H9 (cell line): Measurements from ENCODE around the gene CDH13. TPM values are rescaled to one million over a fixed set of nuclear protein-coding genes. Genes with fewer than 3 reads are reported as not detected.

ENCODE experiments used
- DNase-seq: peaks from one replicate; pipeline ENCODE4 v3.0.0-alpha.2; 2017
- H2AFZ ChIP-seq: one replicate; pipeline ENCODE4 v1.6.1; 2013; ENCODE audit warnings: mild to moderate bottlenecking, low read length, control low read depth, moderate library complexity
- H2AK5ac ChIP-seq: 2 replicates; pipeline ENCODE4 v1.6.1; 2013; ENCODE audit warnings: low read length, control low read depth, mixed read lengths; ENCODE audit not compliant: insufficient read length
- H2BK120ac ChIP-seq: one replicate; pipeline ENCODE4 v1.6.1; 2013; ENCODE audit warnings: low read depth, mild to moderate bottlenecking, low read length, control low read depth, inconsistent platforms; ENCODE audit not compliant: poor library complexity, severe bottlenecking
- H2BK12ac ChIP-seq: 2 replicates; pipeline ENCODE4 v1.6.1; 2013; ENCODE audit warnings: low read length, control low read depth, mixed read lengths, low read depth; ENCODE audit not compliant: insufficient read length
- H2BK15ac ChIP-seq: 2 replicates; pipeline ENCODE4 v1.6.1; 2013; ENCODE audit warnings: low read depth, low read length, control low read depth
- H2BK20ac ChIP-seq: one replicate; pipeline ENCODE4 v1.6.1; 2013; ENCODE audit warnings: low read depth, mild to moderate bottlenecking, low read length, control low read depth, inconsistent platforms; ENCODE audit not compliant: poor library complexity, severe bottlenecking
- H2BK5ac ChIP-seq: 2 replicates; pipeline ENCODE4 v1.6.1; 2013; ENCODE audit warnings: low read length, control low read depth, mixed read lengths; ENCODE audit not compliant: insufficient read length
- H3K14ac ChIP-seq: 2 replicates; pipeline ENCODE4 v1.6.1; 2013; ENCODE audit warnings: low read length, control low read depth; ENCODE audit not compliant: insufficient read depth
- H3K18ac ChIP-seq: 2 replicates; pipeline ENCODE4 v1.6.1; 2013; ENCODE audit warnings: low read depth, mild to moderate bottlenecking, mixed read lengths, low read length, control low read depth; ENCODE audit not compliant: insufficient read length
- H3K23ac ChIP-seq: 2 replicates; pipeline ENCODE4 v1.6.1; 2013; ENCODE audit warnings: low read length, control low read depth, mixed read lengths, low read depth; ENCODE audit not compliant: insufficient read length
- H3K23me2 ChIP-seq: 2 replicates; pipeline ENCODE4 v1.6.1; 2013; ENCODE audit warnings: low read depth, mild to moderate bottlenecking, mixed read lengths, low read length, control low read depth; ENCODE audit not compliant: insufficient read length, poor library complexity, severe bottlenecking
- H3K27ac ChIP-seq: 2 replicates; pipeline ENCODE4 v1.5.1; 2013; ENCODE audit warnings: low read length, control low read depth, mixed read lengths, low read depth; ENCODE audit not compliant: insufficient read length
- H3K27me3 ChIP-seq: 2 replicates; pipeline ENCODE4 v1.6.1; 2013; ENCODE audit warnings: low read length, control low read depth, inconsistent platforms; ENCODE audit not compliant: insufficient read depth
- H3K4ac ChIP-seq: 2 replicates; pipeline ENCODE4 v1.6.1; 2013; ENCODE audit warnings: low read depth, mild to moderate bottlenecking, control low read depth, inconsistent platforms, low read length, moderate library complexity
- H3K4me1 ChIP-seq: 2 replicates; pipeline ENCODE4 v1.6.1; 2013; ENCODE audit warnings: low read length, control low read depth, inconsistent platforms; ENCODE audit not compliant: insufficient read depth
- H3K4me2 ChIP-seq: 2 replicates; pipeline ENCODE4 v1.6.1; 2013; ENCODE audit warnings: low read length, control low read depth, mixed read lengths; ENCODE audit not compliant: insufficient read length, insufficient read depth
- H3K56ac ChIP-seq: 2 replicates; pipeline ENCODE4 v1.6.1; 2013; ENCODE audit warnings: low read depth, mild to moderate bottlenecking, mixed read lengths, low read length, control low read depth; ENCODE audit not compliant: insufficient read length
- H3K79me1 ChIP-seq: 2 replicates; pipeline ENCODE4 v1.6.1; 2013; ENCODE audit warnings: low read depth, mild to moderate bottlenecking, moderate library complexity, low read length, control low read depth, inconsistent platforms; ENCODE audit not compliant: insufficient read depth, poor library complexity, severe bottlenecking
- H3K79me2 ChIP-seq: 2 replicates; pipeline ENCODE4 v1.6.1; 2013; ENCODE audit warnings: low read length, control low read depth, inconsistent platforms; ENCODE audit not compliant: insufficient read depth
- H3K9ac ChIP-seq: 2 replicates; pipeline ENCODE4 v1.6.1; 2013; ENCODE audit warnings: low read length, control low read depth, mixed read lengths; ENCODE audit not compliant: insufficient read length; ENCODE audit errors: extremely low read depth
- H3K9me3 ChIP-seq: one replicate; pipeline ENCODE4 v1.6.1; 2013; ENCODE audit warnings: low read depth, low read length, inconsistent platforms; ENCODE audit not compliant: control insufficient read depth
- H3T11ph ChIP-seq: one replicate; pipeline ENCODE4 v1.6.1; 2013; ENCODE audit warnings: mild to moderate bottlenecking, low read length, control low read depth, inconsistent platforms
- H4K20me1 ChIP-seq: one replicate; pipeline ENCODE4 v1.6.1; 2013; ENCODE audit not compliant: control insufficient read depth, insufficient read length, insufficient read depth
- H4K5ac ChIP-seq: 2 replicates; pipeline ENCODE4 v1.6.1; 2013; ENCODE audit warnings: low read depth, mild to moderate bottlenecking, mixed read lengths, low read length, control low read depth; ENCODE audit not compliant: insufficient read length
- H4K8ac ChIP-seq: replicated peaks from 2 replicates; pipeline ENCODE4 v1.6.1; 2013; ENCODE audit warnings: low read length, control low read depth, mixed read lengths, low read depth; ENCODE audit not compliant: insufficient read length
- H4K91ac ChIP-seq: 2 replicates; pipeline ENCODE4 v1.6.1; 2013; ENCODE audit warnings: low read depth, mild to moderate bottlenecking, moderate library complexity, mixed read lengths, low read length, control low read depth; ENCODE audit not compliant: insufficient read length
- H3K27ac Mint-ChIP-seq, 3 experiments: 2 replicates in 2 of 3; 3 replicates in 1 of 3; pipeline ENCODE4 v1.8.0; 2020 to 2021; ENCODE audit warnings: mixed read lengths in 3 of 3, mild to moderate bottlenecking in 1 of 3, moderate library complexity in 1 of 3
- H3K27me3 Mint-ChIP-seq: 2 replicates; pipeline ENCODE4 v1.8.0; 2021; ENCODE audit warnings: low read depth, mild to moderate bottlenecking, moderate library complexity, mixed read lengths
- H3K36me3 Mint-ChIP-seq, 3 experiments: 2 replicates in 2 of 3; 3 replicates in 1 of 3; pipeline ENCODE4 v1.8.0; 2020 to 2021; ENCODE audit warnings: low read depth in 3 of 3, mixed read lengths in 3 of 3; ENCODE audit not compliant: insufficient read depth in 1 of 3
- H3K4me1 Mint-ChIP-seq, 2 experiments: 2 replicates each; pipeline ENCODE4 v1.8.0; 2020; ENCODE audit warnings: mixed read lengths in 2 of 2
- H3K4me3 Mint-ChIP-seq, 2 experiments: 2 replicates in 1 of 2; 3 replicates in 1 of 2; pipeline ENCODE4 v1.8.0; 2020 to 2021; ENCODE audit warnings: mild to moderate bottlenecking in 2 of 2, mixed read lengths in 2 of 2, moderate library complexity in 1 of 2
- H3K9me3 Mint-ChIP-seq, 2 experiments: 2 replicates in 1 of 2; 3 replicates in 1 of 2; pipeline ENCODE4 v1.8.0; 2020; ENCODE audit warnings: mild to moderate bottlenecking in 2 of 2, mixed read lengths in 2 of 2, moderate library complexity in 1 of 2
- CTCF ChIP-seq: fragments of 200-600 bp; sonication (generic); conservative IDR thresholded peaks from 3 replicates; pipeline ENCODE4 v1.8.0; 2021; ENCODE audit warnings: antibody characterized with exemption, mild to moderate bottlenecking
- WGBS: extraction: QIAGEN DNeasy Blood & Tissue Kit; methylation state at CpG from one replicate; pipeline ENCODE4 v1.1.7; 2013; ENCODE audit warnings: missing lambda C conversion rate, low lambda C conversion rate, mixed read lengths; ENCODE audit not compliant: insufficient read length; ENCODE audit errors: extremely low coverage; 5-methylcytosine and 5-hydroxymethylcytosine counted together
- total RNA-seq: library from RNA; stranded (reverse); gene quantifications from 2 replicates; pipeline ENCODE4 v1.2.1, GENCODE V29; 2021

The CDH13 gene
- total RNA-seq, 1 experiment from 2014 or later, result 1.5 TPM

GRCh38 chr16:83136419-83136818 lies 509.6 kb downstream of the CDH13 start:
- no peak overlapping the region for H3K9ac ChIP-seq
- no peak overlapping the region for H3K4me3 Mint-ChIP-seq
- TF ChIP-seq CTCF, result no peak
- H3K79me2 ChIP-seq, result no peaks in the 10 kb centered on the region
- no peak overlapping the region for H2AK5ac ChIP-seq
- no peaks in the 10 kb centered on the region for H3K4me1 ChIP-seq
- no peak overlapping the region for H3T11ph ChIP-seq
- H2AFZ ChIP-seq, result no peak overlapping the region
- H3K27me3 Mint-ChIP-seq, result peaks cover 1% of the 10 kb centered on the region; the same call in 1 of the 2 replicates
- no peak overlapping the region for H2BK20ac ChIP-seq
- no peaks in the 10 kb centered on the region for H4K20me1 ChIP-seq
- no peak overlapping the region for H2BK15ac ChIP-seq
- H4K8ac ChIP-seq, result no peak overlapping the region
- no peak overlapping the region for H3K14ac ChIP-seq
- H3K27ac ChIP-seq, result no peak overlapping the region
- H3K4ac ChIP-seq, result no peak overlapping the region
- no peak overlapping the region for H3K18ac ChIP-seq
- no peaks in the 10 kb centered on the region for H3K23me2 ChIP-seq
- no peaks in the 10 kb centered on the region for H3K9me3 ChIP-seq
- no peak overlapping the region for H4K91ac ChIP-seq
- no peak overlapping the region for H2BK120ac ChIP-seq
- no peaks in the 10 kb centered on the region for H3K36me3 Mint-ChIP-seq
- H3K4me1 Mint-ChIP-seq, result peaks cover 6 to 7% of the 10 kb centered on the region in 2 experiments; a peak in 3 of 4 replicates
- H3K56ac ChIP-seq, result no peak overlapping the region
- no peaks in the 10 kb centered on the region for H3K79me1 ChIP-seq
- WGBS, result no CpG with 5 or more reads among the region's 9 CpGs
- DNase-seq, result no peak
- no peak overlapping the region for H2BK12ac ChIP-seq
- no peak overlapping the region for H4K5ac ChIP-seq
- no peak overlapping the region for H3K27ac Mint-ChIP-seq
- no peaks in the 10 kb centered on the region for H3K9me3 Mint-ChIP-seq
- H3K23ac ChIP-seq, result no peak overlapping the region
- H2BK5ac ChIP-seq, result no peak overlapping the region
- no peaks in the 10 kb centered on the region for H3K27me3 ChIP-seq
- no peak overlapping the region for H3K4me2 ChIP-seq
